Measurements from ENCODE around the gene DCTD. TPM values are rescaled to one million over a fixed set of nuclear protein-coding genes. Genes with fewer than 3 reads are reported as not detected.

DCTD gene
- total and polyA plus RNA-seq, 2 of the 13 experiments (the other 11 are each of a cell fraction or from before 2014, with no cell fraction given): 85.1 to 95.3 TPM

- TF ChIP-seq HOMEZ (CRISPR knock-in tag; IDR thresholded peaks at IDR 0.05; ENCODE audit: low read depth) (no peak), IKZF1 (IDR thresholded peaks at IDR 0.05) (no peak), AGO2 (optimal IDR thresholded peaks at IDR 0.05; ENCODE audit: low read depth, low read length) (no peak), CHD4 (IDR thresholded peaks at IDR 0.05; ENCODE audit: borderline replicate concordance, low read length) (no peak), ZBTB44 (CRISPR knock-in tag; IDR thresholded peaks at IDR 0.05) (no peak), ZNF121 (CRISPR knock-in tag; IDR thresholded peaks at IDR 0.05) (no peak)
- TF ChIP-seq, protein P1, sequence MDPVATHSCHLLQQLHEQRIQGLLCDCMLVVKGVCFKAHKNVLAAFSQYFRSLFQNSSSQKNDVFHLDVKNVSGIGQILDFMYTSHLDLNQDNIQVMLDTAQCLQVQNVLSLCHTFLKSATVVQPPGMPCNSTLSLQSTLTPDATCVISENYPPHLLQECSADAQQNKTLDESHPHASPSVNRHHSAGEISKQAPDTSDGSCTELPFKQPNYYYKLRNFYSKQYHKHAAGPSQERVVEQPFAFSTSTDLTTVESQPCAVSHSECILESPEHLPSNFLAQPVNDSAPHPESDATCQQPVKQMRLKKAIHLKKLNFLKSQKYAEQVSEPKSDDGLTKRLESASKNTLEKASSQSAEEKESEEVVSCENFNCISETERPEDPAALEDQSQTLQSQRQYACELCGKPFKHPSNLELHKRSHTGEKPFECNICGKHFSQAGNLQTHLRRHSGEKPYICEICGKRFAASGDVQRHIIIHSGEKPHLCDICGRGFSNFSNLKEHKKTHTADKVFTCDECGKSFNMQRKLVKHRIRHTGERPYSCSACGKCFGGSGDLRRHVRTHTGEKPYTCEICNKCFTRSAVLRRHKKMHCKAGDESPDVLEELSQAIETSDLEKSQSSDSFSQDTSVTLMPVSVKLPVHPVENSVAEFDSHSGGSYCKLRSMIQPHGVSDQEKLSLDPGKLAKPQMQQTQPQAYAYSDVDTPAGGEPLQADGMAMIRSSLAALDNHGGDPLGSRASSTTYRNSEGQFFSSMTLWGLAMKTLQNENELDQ (CRISPR knock-in tag; IDR thresholded peaks at IDR 0.05; ENCODE audit: borderline replicate concordance): no peak
Measured at GRCh38 chr4:182861346-182861745, 55.8 kb downstream of the DCTD start (continued).

DNA sequence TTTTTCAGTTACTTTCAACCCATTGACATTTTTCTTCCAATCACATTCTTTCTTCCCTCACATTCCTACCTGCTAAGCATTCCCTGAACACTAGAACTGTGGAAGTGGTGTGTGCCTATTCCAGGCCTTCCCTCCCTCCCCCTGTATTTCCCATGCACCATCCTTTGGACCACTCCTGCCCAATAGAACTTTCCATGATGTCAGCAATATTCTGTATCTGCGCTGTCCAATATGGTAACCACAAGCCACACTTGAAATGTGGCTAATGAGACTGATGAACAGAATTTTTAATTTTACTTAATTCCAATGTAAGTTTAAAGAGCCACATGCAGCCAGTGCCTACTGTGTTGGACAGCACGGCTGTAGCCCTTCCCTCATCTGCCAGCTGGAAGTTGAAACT, 57.5 kb downstream of the DCTD start:
- in situ Hi-C loops (cut with HindIII; ENCODE audit: extremely low pct_ligation_motif_present, low pct_unique_long_range_greater_than_20kb) (no loop called here), intact Hi-C loops (cut with micrococcal nuclease; ENCODE audit: unreplicated experiment) (no loop called here)
- Histone ChIP-seq H3K4me1 (ENCODE audit: insufficient read depth, low read length) (peaks cover 37% of the 10 kb centered on the region), H3K4me3 (replicated peaks in 1 of 3; ENCODE audit: insufficient read depth in 1 of 3, low read depth in 2 of 3, low read length in 3 of 3) (no peak overlapping the region), H3K9ac (ENCODE audit: insufficient read depth, low read depth, low read length) (no peak overlapping the region), H3K27me3 (ENCODE audit: control insufficient read depth in 1 of 2, insufficient read depth in 2 of 2, low read length in 2 of 2) (no peaks in the 10 kb centered on the region), H3K36me3 (replicated peaks in 1 of 2; ENCODE audit: control insufficient read depth in 1 of 2, insufficient read depth in 2 of 2, low read length in 2 of 2) (no peaks in the 10 kb centered on the region), H3K79me2 (ENCODE audit: insufficient read depth, low read length) (no peaks in the 10 kb centered on the region), H4K20me1 (ENCODE audit: insufficient read depth, low read length) (no peaks in the 10 kb centered on the region), H3K9me3 (ENCODE audit: low read length) (no peaks in the 10 kb centered on the region), H3K27ac (ENCODE audit: extremely low read length, insufficient read depth, low read length) (no peak overlapping the region), H2AFZ (ENCODE audit: low read length) (no peak overlapping the region), H3K4me2 (ENCODE audit: low read depth, low read length) (no peak overlapping the region)
- ATAC-seq (no peak), DNase-seq (ENCODE audit: low spot score) (no peak), FAIRE-seq (no peak)
- BruUV-seq (replicated peaks): no TSS peak
- 83% methylated on average over 2 of the region's 2 CpGs for WGBS (ENCODE audit: low lambda C conversion rate)
- ChIA-PET POLR2A (no interaction called here), CTCF (ENCODE audit: low intra/inter-chr PET ratio, low total read pairs) (no interaction called here)
- no peak for TF ChIP-seq ZNF232 (CRISPR knock-in tag; IDR thresholded peaks at IDR 0.05; ENCODE audit: borderline replicate concordance)
- TF ChIP-seq, protein P2, sequence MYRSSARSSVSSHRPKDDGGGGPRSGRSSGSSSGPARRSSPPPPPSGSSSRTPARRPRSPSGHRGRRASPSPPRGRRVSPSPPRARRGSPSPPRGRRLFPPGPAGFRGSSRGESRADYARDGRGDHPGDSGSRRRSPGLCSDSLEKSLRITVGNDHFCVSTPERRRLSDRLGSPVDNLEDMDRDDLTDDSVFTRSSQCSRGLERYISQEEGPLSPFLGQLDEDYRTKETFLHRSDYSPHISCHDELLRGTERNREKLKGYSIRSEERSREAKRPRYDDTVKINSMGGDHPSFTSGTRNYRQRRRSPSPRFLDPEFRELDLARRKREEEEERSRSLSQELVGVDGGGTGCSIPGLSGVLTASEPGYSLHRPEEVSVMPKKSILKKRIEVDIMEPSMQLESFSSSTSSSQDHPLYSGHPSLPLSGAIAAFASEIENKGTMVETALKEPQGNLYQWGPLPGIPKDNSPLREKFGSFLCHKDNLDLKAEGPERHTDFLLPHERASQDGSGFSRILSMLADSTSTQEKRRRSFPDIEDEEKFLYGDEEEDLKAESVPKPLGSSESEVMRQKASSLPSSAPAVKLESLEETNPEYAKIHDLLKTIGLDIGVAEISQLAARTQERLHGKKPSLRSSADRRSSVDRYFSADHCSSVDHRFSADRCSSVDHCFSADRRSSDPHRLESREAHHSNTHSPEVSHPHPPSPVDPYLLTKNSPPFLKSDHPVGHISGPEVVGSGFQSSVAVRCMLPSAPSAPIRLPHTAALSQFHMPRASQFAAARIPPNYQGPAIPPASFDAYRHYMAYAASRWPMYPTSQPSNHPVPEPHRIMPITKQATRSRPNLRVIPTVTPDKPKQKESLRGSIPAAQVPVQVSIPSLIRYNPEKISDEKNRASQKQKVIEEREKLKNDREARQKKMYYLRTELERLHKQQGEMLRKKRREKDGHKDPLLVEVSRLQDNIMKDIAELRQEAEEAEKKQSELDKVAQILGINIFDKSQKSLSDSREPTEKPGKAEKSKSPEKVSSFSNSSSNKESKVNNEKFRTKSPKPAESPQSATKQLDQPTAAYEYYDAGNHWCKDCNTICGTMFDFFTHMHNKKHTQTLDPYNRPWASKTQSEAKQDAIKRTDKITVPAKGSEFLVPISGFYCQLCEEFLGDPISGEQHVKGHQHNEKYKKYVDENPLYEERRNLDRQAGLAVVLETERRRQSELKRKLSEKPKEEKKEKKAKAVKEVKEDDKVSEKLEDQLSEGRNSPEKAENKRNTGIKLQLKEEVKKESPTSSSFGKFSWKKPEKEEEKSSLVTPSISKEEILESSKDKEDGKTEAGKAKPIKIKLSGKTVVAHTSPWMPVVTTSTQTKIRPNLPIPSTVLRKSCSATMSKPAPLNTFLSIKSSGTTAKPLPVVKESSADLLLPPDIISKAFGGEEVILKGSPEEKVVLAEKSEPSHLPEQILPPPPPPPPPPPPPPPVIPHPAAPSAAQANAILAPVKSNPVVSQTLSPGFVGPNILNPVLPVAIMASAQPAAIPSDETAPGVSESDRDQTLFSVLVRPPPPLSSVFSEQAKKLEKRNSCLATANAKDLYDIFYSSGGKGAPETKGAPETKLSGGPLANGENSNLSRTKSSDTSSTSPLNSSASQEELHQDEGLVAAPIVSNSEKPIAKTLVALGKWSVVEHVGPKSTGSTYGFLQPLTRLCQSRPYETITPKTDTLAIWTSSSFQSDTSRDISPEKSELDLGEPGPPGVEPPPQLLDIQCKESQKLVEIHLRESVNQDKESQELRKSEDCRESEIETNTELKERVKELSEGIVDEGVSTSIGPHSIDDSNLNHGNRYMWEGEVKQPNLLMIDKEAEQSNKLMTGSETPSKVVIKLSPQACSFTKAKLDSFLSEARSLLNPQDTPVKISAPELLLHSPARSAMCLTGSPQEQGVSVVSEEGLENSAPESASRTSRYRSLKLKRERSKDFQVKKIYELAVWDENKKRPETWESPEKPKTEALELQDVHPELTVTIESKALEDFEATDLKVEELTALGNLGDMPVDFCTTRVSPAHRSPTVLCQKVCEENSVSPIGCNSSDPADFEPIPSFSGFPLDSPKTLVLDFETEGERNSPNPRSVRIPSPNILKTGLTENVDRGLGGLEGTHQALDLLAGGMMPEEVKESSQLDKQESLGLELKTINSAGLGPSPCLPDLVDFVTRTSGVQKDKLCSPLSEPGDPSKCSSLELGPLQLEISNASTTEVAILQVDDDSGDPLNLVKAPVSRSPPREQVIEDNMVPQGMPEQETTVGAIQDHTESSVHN (CRISPR knock-in tag; IDR thresholded peaks at IDR 0.05): no peak
- TF ChIP-seq MAFK (conservative IDR thresholded peaks at IDR 0.05 in 1 of 2, IDR thresholded peaks at IDR 0.05 in 1 of 2; ENCODE audit: low read length in 2 of 2): peak; percentile 73 to 79

Data from HepG2 (cell line).